Esophagus squamous epithelium (tissue), 4 donors: ENCODE measurements around the gene EYS.

ENCODE experiments used
- CTCF ChIP-seq, 6 experiments: fragments of 450-650 bp in 4 of 6; fragments of 200-600 bp in 2 of 6; sonication (generic) in 2 of 6; IDR thresholded peaks; one replicate each; pipeline ENCODE4 v1.5.1; 2016 to 2019; ENCODE audit warnings: antibody characterized with exemption in 6 of 6, mild to moderate bottlenecking in 4 of 6, moderate library complexity in 4 of 6
- POLR2A ChIP-seq, 4 donors: fragments of 450-650 bp; IDR thresholded peaks; one replicate each; pipeline ENCODE4 v1.6.1; 2017; ENCODE audit warnings: antibody characterized with exemption in 4 of 4, mild to moderate bottlenecking in 4 of 4, moderate library complexity in 3 of 4

DNA sequence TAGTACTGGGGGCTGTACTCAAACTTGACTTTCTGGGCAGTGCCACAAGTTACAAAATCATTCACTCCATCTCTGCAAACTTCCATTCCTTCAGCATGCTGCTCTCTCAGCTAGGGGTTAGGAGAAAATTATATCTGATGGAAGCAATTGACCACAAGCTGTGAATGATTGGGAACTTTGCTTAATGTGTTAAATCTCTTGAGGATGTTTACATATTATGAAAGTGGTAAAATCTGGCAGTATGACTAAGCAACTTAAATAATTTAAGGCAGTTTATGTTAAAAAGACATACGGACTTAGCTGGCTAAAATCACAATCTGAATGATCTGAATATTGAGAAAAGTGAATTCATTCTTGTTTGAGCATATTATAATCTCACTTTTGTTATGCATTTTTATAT, 1656.4 kb downstream of the EYS start:
- TF ChIP-seq CTCF (IDR thresholded peaks at IDR 0.05) (no peak), POLR2A (IDR thresholded peaks at IDR 0.05) (no peak)
